Liver (tissue), 9 donors: ENCODE measurements around the gene ARHGEF40. TPM values are rescaled to one million over a fixed set of nuclear protein-coding genes. Genes with fewer than 3 reads are reported as not detected.

Experiments used
- DNase-seq: peaks from one replicate; pipeline ENCODE4 v3.0.0-alpha.2; 2017; ENCODE audit warnings: low spot score
- H3K27ac ChIP-seq, 2 donors: one replicate each; pipeline ENCODE4 v1.7.0; 2013; ENCODE audit warnings: inconsistent platforms in 2 of 2, low read length in 2 of 2, control low read depth in 1 of 2, low read depth in 1 of 2, mild to moderate bottlenecking in 1 of 2
- H3K27me3 ChIP-seq, 4 donors: one replicate each; pipeline versions ENCODE4 v1.6.1 to v1.7.0; 2013; ENCODE audit warnings: low read length in 3 of 4, inconsistent platforms in 1 of 4, mild to moderate bottlenecking in 1 of 4, moderate library complexity in 1 of 4; ENCODE audit not compliant: control insufficient read depth in 4 of 4, insufficient read depth in 4 of 4
- H3K36me3 ChIP-seq, 4 donors: one replicate each; pipeline versions ENCODE4 v1.6.1 to v1.7.0; 2013; ENCODE audit warnings: low read length in 3 of 4, mild to moderate bottlenecking in 3 of 4, low read depth in 1 of 4, moderate library complexity in 1 of 4; ENCODE audit not compliant: control insufficient read depth in 4 of 4, insufficient read depth in 3 of 4
- H3K4me1 ChIP-seq, 4 donors: one replicate each; pipeline versions ENCODE4 v1.6.1 to v1.7.0; 2013; ENCODE audit warnings: low read length in 3 of 4, mild to moderate bottlenecking in 3 of 4, moderate library complexity in 1 of 4; ENCODE audit not compliant: control insufficient read depth in 4 of 4, insufficient read depth in 4 of 4
- H3K4me3 ChIP-seq, 3 donors: one replicate each; pipeline versions ENCODE4 v1.6.1 to v1.7.0; 2013; ENCODE audit warnings: low read length in 3 of 3, control low read depth in 1 of 3, low read depth in 1 of 3, mild to moderate bottlenecking in 1 of 3
- H3K9ac ChIP-seq, 2 donors: one replicate each; pipeline ENCODE4 v1.7.0; 2013; ENCODE audit warnings: low read length in 2 of 2, mild to moderate bottlenecking in 2 of 2, moderate library complexity in 2 of 2, control low read depth in 1 of 2, low read depth in 1 of 2
- H3K9me3 ChIP-seq, 4 donors: one replicate each; pipeline versions ENCODE4 v1.6.1 to v1.7.0; 2013; ENCODE audit warnings: low read length in 3 of 4; ENCODE audit not compliant: control insufficient read depth in 4 of 4
- EGR1 ChIP-seq, 2 donors: IDR thresholded peaks; 2 replicates each; pipeline ENCODE4 v1.6.1; 2016 to 2018; ENCODE audit warnings: antibody characterized with exemption in 2 of 2, low read depth in 2 of 2
- FOXA2 ChIP-seq: IDR thresholded peaks from 2 replicates; pipeline ENCODE4 v1.6.1; 2016; ENCODE audit warnings: antibody characterized with exemption
- GABPA ChIP-seq, 2 donors: IDR thresholded peaks in 1 of 2; conservative IDR thresholded peaks in 1 of 2; 2 replicates each; pipeline ENCODE4 v1.6.1; 2016; ENCODE audit warnings: antibody characterized with exemption in 2 of 2, mild to moderate bottlenecking in 1 of 2, moderate library complexity in 1 of 2
- HNF4A ChIP-seq, 2 donors: conservative IDR thresholded peaks; 2 replicates each; pipeline ENCODE4 v1.6.1; 2016; ENCODE audit warnings: antibody characterized with exemption in 2 of 2, mild to moderate bottlenecking in 2 of 2
- HNF4G ChIP-seq: IDR thresholded peaks from 2 replicates; pipeline ENCODE4 v1.6.1; 2016; ENCODE audit warnings: antibody characterized with exemption
- JUND ChIP-seq, 2 donors: IDR thresholded peaks; 2 replicates each; pipeline ENCODE4 v1.6.1; 2016; ENCODE audit warnings: antibody characterized with exemption in 2 of 2
- MAX ChIP-seq: IDR thresholded peaks from 2 replicates; pipeline ENCODE4 v1.6.1; 2016; ENCODE audit warnings: antibody characterized with exemption
- NR2F2 ChIP-seq: IDR thresholded peaks from 2 replicates; pipeline ENCODE4 v1.6.1; 2016; ENCODE audit warnings: antibody characterized with exemption
- RAD21 ChIP-seq, 2 donors: IDR thresholded peaks; 2 replicates each; pipeline ENCODE4 v1.6.1; 2016; ENCODE audit warnings: antibody characterized with exemption in 2 of 2, mild to moderate bottlenecking in 2 of 2
- REST ChIP-seq: IDR thresholded peaks from 2 replicates; pipeline ENCODE4 v1.6.1; 2016; ENCODE audit warnings: antibody characterized with exemption, mild to moderate bottlenecking
- RXRA ChIP-seq, 2 donors: IDR thresholded peaks; 2 replicates each; pipeline ENCODE4 v1.6.1; 2017 to 2018; ENCODE audit warnings: antibody characterized with exemption in 2 of 2, mild to moderate bottlenecking in 1 of 2
- SP1 ChIP-seq: IDR thresholded peaks from 2 replicates; pipeline ENCODE4 v1.6.1; 2018; ENCODE audit warnings: antibody characterized with exemption, mild to moderate bottlenecking
- TAF1 ChIP-seq: conservative IDR thresholded peaks from 2 replicates; pipeline ENCODE4 v1.6.1; 2016; ENCODE audit warnings: antibody characterized with exemption, mild to moderate bottlenecking
- YY1 ChIP-seq: IDR thresholded peaks from 2 replicates; pipeline ENCODE4 v1.6.1; 2016; ENCODE audit warnings: antibody characterized with exemption, mild to moderate bottlenecking
- WGBS: extraction: QIAGEN DNeasy Blood & Tissue Kit; methylation state at CpG from one replicate; pipeline ENCODE4 v1.1.7; 2013; 5-methylcytosine and 5-hydroxymethylcytosine counted together
- polyA plus RNA-seq, 2 donors: library from polyadenylated mRNA; stranded (reverse) in 1 of 2; unstranded in 1 of 2; fragments of 200-250 nt in 1 of 2; fragments of >200 nt in 1 of 2; fragmentation: Nextera tagmentation in 1 of 2; extraction: Ambion mirVana in 1 of 2; gene quantifications; one replicate each; pipeline versions ENCODE4 v1.2.1 to v1.2.3, GENCODE V29; 2013 to 2015
- total RNA-seq, 2 donors: library from RNA; depleted of rRNA; stranded (reverse); fragments of >200 nt; gene quantifications; one replicate each; pipeline ENCODE4 v1.2.3, GENCODE V29; 2014
- TF ChIP-seq, protein P1 (sequence below): fragments of 150-350 bp; IDR thresholded peaks from 2 replicates; pipeline ENCODE4 v1.5.1; 2017; ENCODE audit warnings: improper control_type of control experiment, low read depth, low read length; ENCODE audit not compliant: missing input control
- TF ChIP-seq, protein P2 (sequence below): IDR thresholded peaks from 2 replicates; pipeline ENCODE4 v1.6.1; 2016; ENCODE audit warnings: antibody characterized with exemption
- donor health status: healthy.
- donor health status: healthy.
- donor health status: healthy.
- donor health status: healthy.
- donor health status: healthy.

ARHGEF40 gene
- total and polyA plus RNA-seq, 4 donors = 9.3 to 42.5 (median 16.9) TPM

GRCh38 chr14:21120686-21121085 lies 50.6 kb downstream of the ARHGEF40 start:
- no peaks in the 10 kb centered on the region for H3K27me3 ChIP-seq
- 71% methylated on average over 6 of the region's 6 CpGs for WGBS
- no peaks in the 10 kb centered on the region for H3K36me3 ChIP-seq
- no peak overlapping the region for H3K9ac ChIP-seq
- H3K27ac ChIP-seq = no peak overlapping the region
- no peak overlapping the region for H3K4me3 ChIP-seq
- DNase-seq = no peak
- no peaks in the 10 kb centered on the region for H3K4me1 ChIP-seq
- TF ChIP-seq GABPA (IDR thresholded peaks at IDR 0.05 in 1 of 2, conservative IDR thresholded peaks at IDR 0.05 in 1 of 2) (no peak), RXRA (IDR thresholded peaks at IDR 0.05) (no peak), REST (no peak), TAF1 (no peak), YY1 (no peak), FOXA2 (no peak), HNF4A (conservative IDR thresholded peaks at IDR 0.05) (no peak), RAD21 (IDR thresholded peaks at IDR 0.05) (no peak), NR2F2 (no peak)
- TF ChIP-seq, protein P1, sequence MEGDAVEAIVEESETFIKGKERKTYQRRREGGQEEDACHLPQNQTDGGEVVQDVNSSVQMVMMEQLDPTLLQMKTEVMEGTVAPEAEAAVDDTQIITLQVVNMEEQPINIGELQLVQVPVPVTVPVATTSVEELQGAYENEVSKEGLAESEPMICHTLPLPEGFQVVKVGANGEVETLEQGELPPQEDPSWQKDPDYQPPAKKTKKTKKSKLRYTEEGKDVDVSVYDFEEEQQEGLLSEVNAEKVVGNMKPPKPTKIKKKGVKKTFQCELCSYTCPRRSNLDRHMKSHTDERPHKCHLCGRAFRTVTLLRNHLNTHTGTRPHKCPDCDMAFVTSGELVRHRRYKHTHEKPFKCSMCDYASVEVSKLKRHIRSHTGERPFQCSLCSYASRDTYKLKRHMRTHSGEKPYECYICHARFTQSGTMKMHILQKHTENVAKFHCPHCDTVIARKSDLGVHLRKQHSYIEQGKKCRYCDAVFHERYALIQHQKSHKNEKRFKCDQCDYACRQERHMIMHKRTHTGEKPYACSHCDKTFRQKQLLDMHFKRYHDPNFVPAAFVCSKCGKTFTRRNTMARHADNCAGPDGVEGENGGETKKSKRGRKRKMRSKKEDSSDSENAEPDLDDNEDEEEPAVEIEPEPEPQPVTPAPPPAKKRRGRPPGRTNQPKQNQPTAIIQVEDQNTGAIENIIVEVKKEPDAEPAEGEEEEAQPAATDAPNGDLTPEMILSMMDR = no peak
- H3K9me3 ChIP-seq = peaks cover 0 to 3% (median 0%) of the 10 kb centered on the region in 4 donors

DNA sequence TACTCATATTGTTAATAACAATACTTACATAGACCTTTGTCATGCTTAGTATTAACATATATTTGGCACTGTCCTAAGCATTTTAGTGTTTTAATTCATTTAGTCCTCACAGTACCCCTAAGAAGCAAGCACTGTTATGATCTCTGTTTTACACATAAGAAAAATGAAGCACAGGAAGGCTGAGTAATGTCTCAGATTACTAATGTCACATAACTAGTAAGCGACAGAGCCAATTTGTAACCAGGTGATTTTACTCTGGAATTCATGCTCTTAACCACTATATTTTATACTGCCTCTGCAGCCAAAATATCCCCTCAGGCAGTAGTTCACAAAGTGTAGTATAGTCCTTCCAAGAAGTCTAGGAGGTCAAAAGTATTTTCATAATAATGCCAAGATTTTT lies 51.0 kb downstream of the ARHGEF40 start:
- no peaks in the 10 kb centered on the region for H3K36me3 ChIP-seq
- no peak overlapping the region for H3K27ac ChIP-seq
- TF ChIP-seq GABPA (IDR thresholded peaks at IDR 0.05 in 1 of 2, conservative IDR thresholded peaks at IDR 0.05 in 1 of 2) (no peak), SP1 (no peak), TAF1 (no peak), REST (no peak), HNF4A (conservative IDR thresholded peaks at IDR 0.05) (no peak), YY1 (no peak), RXRA (IDR thresholded peaks at IDR 0.05) (no peak), HNF4G (no peak), NR2F2 (no peak), FOXA2 (no peak), JUND (IDR thresholded peaks at IDR 0.05) (no peak), MAX (no peak), EGR1 (IDR thresholded peaks at IDR 0.05; ENCODE audit: low read depth in 2 of 2) (no peak)
- TF ChIP-seq, protein P1 = no peak
- TF ChIP-seq, protein P2, sequence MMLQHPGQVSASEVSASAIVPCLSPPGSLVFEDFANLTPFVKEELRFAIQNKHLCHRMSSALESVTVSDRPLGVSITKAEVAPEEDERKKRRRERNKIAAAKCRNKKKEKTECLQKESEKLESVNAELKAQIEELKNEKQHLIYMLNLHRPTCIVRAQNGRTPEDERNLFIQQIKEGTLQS = no peak
- no peaks in the 10 kb centered on the region for H3K4me1 ChIP-seq
- WGBS = 92% methylated on average over 1 of the region's 1 CpG
- H3K4me3 ChIP-seq = no peak overlapping the region
- no peak for DNase-seq
- no peak overlapping the region for H3K9ac ChIP-seq
- peaks cover 0 to 6% (median 0%) of the 10 kb centered on the region in 4 donors for H3K9me3 ChIP-seq
- no peaks in the 10 kb centered on the region for H3K27me3 ChIP-seq
